Breast epithelium (tissue), 3 donors: ENCODE data around the gene ADGRL3.
"Not testable (repeated sequence)": the region's sequence is repeated elsewhere in the genome, so short reads cannot be mapped to it uniquely, and the experiment has no call there.

Source experiments
- POLR2A ChIP-seq: fragments of 450-650 bp; IDR thresholded peaks from one replicate; pipeline ENCODE4 v1.6.1; 2016; ENCODE audit warnings: antibody characterized with exemption, mild to moderate bottlenecking, moderate library complexity
- TF ChIP-seq, protein P1 (sequence below), 3 donors: fragments of 450-650 bp; IDR thresholded peaks; one replicate each; pipeline ENCODE4 v1.5.1; 2016 to 2017; ENCODE audit warnings: antibody characterized with exemption in 3 of 3, mild to moderate bottlenecking in 3 of 3, moderate library complexity in 3 of 3

DNA sequence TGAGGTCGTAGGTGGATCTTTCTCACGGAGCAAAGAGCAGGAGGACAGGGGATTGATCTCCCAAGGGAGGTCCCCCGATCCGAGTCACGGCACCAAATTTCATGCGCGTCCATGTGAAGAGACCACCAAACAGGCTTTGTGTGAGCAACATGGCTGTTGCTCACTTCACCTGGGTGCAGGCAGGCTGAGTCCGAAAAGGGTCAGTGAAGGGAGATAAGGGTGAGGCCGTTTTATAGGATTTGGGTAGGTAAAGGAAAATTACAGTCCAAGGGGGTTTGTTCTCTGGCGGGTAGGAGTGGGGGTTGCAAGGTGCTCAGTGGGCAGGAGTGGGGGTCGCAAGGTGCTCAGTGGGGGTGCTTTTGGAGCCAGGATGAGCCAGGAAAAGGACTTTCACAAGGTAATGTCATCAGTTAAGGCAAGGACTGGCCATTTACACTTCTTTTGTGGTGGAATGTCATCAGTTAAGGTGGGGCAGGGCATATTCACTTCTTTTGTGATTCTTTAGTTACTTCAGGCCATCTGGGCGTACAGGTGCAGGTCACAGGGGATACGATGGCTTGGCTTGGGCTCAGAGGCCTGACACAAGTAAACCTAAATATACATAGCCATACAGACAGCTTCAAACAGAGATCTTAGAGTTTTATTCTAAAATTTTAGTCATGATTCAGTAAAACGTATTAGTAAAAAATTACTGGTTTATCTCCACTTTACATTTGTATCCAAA, 569.5 kb downstream of the ADGRL3 start:
- TF ChIP-seq, protein P1, sequence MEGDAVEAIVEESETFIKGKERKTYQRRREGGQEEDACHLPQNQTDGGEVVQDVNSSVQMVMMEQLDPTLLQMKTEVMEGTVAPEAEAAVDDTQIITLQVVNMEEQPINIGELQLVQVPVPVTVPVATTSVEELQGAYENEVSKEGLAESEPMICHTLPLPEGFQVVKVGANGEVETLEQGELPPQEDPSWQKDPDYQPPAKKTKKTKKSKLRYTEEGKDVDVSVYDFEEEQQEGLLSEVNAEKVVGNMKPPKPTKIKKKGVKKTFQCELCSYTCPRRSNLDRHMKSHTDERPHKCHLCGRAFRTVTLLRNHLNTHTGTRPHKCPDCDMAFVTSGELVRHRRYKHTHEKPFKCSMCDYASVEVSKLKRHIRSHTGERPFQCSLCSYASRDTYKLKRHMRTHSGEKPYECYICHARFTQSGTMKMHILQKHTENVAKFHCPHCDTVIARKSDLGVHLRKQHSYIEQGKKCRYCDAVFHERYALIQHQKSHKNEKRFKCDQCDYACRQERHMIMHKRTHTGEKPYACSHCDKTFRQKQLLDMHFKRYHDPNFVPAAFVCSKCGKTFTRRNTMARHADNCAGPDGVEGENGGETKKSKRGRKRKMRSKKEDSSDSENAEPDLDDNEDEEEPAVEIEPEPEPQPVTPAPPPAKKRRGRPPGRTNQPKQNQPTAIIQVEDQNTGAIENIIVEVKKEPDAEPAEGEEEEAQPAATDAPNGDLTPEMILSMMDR (IDR thresholded peaks at IDR 0.05) = not testable (repeated sequence)
- not testable (repeated sequence) for TF ChIP-seq POLR2A
